Measurements from ENCODE around the gene MUC4. TPM values are rescaled to one million over a fixed set of nuclear protein-coding genes. Genes with fewer than 3 reads are reported as not detected.

MUC4 gene
- total RNA-seq, 2 donors from 2014 or later, result 150 to 203 TPM

- H3K9ac ChIP-seq (ENCODE audit: low read depth in 2 of 2, low read length in 2 of 2), result no peak overlapping the region
- TF ChIP-seq, protein P1, sequence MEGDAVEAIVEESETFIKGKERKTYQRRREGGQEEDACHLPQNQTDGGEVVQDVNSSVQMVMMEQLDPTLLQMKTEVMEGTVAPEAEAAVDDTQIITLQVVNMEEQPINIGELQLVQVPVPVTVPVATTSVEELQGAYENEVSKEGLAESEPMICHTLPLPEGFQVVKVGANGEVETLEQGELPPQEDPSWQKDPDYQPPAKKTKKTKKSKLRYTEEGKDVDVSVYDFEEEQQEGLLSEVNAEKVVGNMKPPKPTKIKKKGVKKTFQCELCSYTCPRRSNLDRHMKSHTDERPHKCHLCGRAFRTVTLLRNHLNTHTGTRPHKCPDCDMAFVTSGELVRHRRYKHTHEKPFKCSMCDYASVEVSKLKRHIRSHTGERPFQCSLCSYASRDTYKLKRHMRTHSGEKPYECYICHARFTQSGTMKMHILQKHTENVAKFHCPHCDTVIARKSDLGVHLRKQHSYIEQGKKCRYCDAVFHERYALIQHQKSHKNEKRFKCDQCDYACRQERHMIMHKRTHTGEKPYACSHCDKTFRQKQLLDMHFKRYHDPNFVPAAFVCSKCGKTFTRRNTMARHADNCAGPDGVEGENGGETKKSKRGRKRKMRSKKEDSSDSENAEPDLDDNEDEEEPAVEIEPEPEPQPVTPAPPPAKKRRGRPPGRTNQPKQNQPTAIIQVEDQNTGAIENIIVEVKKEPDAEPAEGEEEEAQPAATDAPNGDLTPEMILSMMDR (IDR thresholded peaks at IDR 0.05), result no peak
- DNase-seq, result no peak
- intact Hi-C loops (cut with DNase I), result no loop called here
- no peak overlapping the region for H3K27ac ChIP-seq
- no peaks in the 10 kb centered on the region for H3K27me3 ChIP-seq
- H3K4me3 ChIP-seq, result no peak overlapping the region
- no peaks in the 10 kb centered on the region for H3K36me3 ChIP-seq
- H3K9me3 ChIP-seq, result no peaks in the 10 kb centered on the region
- H3K4me1 ChIP-seq, result no peaks in the 10 kb centered on the region
Measured at GRCh38 chr3:195770081-195770840, 41.5 kb downstream of the MUC4 start.

DNA sequence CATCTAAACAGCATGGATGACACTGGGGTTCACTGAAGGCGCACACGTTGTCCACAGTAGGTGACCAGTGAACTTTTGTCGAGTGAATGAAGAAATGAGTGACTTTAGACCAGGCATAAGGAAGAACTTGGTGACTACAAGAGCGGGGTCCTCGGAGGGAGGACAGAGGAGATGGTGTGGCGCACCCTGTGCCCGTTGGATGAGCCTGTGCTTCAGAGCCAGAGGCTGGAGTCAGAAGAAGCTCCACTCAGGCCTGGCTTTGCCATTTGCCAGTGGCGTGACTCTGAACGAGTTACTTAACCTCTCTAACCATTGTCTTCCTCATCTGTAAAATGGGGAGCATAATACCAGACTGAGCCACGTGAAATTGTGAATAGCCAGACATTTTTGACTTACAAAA, 42.2 kb downstream of the MUC4 start:
- Histone ChIP-seq H3K4me1 (no peaks in the 10 kb centered on the region), H3K9me3 (no peaks in the 10 kb centered on the region), H3K27ac (no peak overlapping the region), H3K9ac (ENCODE audit: low read depth in 2 of 2, low read length in 2 of 2) (no peak overlapping the region), H3K4me3 (no peak overlapping the region), H3K27me3 (no peaks in the 10 kb centered on the region), H3K36me3 (no peaks in the 10 kb centered on the region)
- intact Hi-C loops (cut with DNase I), result no loop called here
- no peak for DNase-seq
- TF ChIP-seq, protein P1 (IDR thresholded peaks at IDR 0.05), result no peak

GRCh38 chr3:195768831-195769303, 42.9 kb downstream of the MUC4 start:
- Histone ChIP-seq H3K36me3 (no peaks in the 10 kb centered on the region), H3K27me3 (no peaks in the 10 kb centered on the region), H3K4me1 (no peaks in the 10 kb centered on the region), H3K4me3 (no peak overlapping the region), H3K27ac (no peak overlapping the region), H3K9me3 (no peaks in the 10 kb centered on the region), H3K9ac (ENCODE audit: low read depth in 2 of 2, low read length in 2 of 2) (no peak overlapping the region)
- TF ChIP-seq, protein P1 (IDR thresholded peaks at IDR 0.05), result no peak
- intact Hi-C loops (cut with DNase I), result no loop called here
- no peak for DNase-seq

- no peak for DNase-seq
- TF ChIP-seq, protein P1 (IDR thresholded peaks at IDR 0.05), result no peak
Measured at GRCh38 chr3:195768414-195768813, 43.3 kb downstream of the MUC4 start.

GRCh38 chr3:195767792-195768191, 43.9 kb downstream of the MUC4 start:
- intact Hi-C loops (cut with DNase I), result no loop called here
- Histone ChIP-seq H3K4me3 (no peak overlapping the region), H3K27ac (no peak overlapping the region), H3K9me3 (no peaks in the 10 kb centered on the region), H3K9ac (ENCODE audit: low read depth in 2 of 2, low read length in 2 of 2) (no peak overlapping the region), H3K4me1 (no peaks in the 10 kb centered on the region), H3K27me3 (no peaks in the 10 kb centered on the region), H3K36me3 (no peaks in the 10 kb centered on the region)
- TF ChIP-seq, protein P1 (IDR thresholded peaks at IDR 0.05), result no peak
- DNase-seq, result no peak

More at GRCh38 chr3:195768414-195768813, 43.3 kb downstream of the MUC4 start:
- H3K36me3 ChIP-seq, result no peaks in the 10 kb centered on the region
- intact Hi-C loops (cut with DNase I), result no loop called here
- H3K9ac ChIP-seq (ENCODE audit: low read depth in 2 of 2, low read length in 2 of 2), result no peak overlapping the region
- no peaks in the 10 kb centered on the region for H3K4me1 ChIP-seq
- H3K27ac ChIP-seq, result no peak overlapping the region
- no peaks in the 10 kb centered on the region for H3K9me3 ChIP-seq
- no peaks in the 10 kb centered on the region for H3K27me3 ChIP-seq
- no peak overlapping the region for H3K4me3 ChIP-seq
